GM18861 (cell line): ENCODE data around the gene PPT1.
"Not testable (repeated sequence)": the region's sequence is repeated elsewhere in the genome, so short reads cannot be mapped to it uniquely, and the experiment has no call there.

Experiments used
- ATAC-seq: cut with Tn5 transposase; IDR thresholded peaks from one replicate; pipeline ENCODE4 v1.9.1; 2021; ENCODE audit not compliant: unreplicated experiment

The PPT1 gene

DNA sequence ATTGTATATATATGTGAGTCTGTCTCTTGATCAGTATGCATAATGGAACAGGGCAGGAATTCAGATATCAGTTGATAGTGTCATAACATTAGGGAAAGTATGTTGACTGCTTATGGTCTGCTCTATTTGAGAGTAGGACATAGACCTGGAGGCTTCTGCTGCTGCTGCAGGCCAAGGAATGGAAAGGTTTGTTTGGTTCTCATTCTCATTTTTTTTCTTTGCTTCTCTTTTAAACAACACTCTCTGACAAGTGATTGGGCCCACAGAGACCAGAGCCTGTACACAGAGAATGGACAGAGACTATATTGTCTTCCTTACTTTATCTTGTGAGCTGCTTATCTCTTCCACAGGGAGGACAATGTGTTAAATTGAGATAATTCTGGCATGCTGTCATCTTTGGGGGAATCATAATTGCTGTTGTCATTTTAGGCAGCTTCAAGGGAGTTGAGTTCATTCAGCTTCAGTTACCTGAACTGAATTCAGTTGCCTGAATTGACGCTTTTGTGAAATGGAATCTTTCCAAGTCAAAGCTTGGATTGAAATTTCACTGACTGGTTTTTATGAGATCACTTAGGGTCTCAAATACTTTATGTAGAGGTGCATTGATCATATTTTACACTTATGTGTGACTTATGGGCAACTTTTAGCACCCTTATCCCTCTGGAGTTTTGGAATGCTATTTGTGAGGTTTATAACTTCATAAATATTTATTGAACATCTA lies 39.6 kb downstream of the PPT1 start:
- ATAC-seq = no peak

GRCh38 chr1:40056519-40057309 lies 40.3 kb downstream of the PPT1 start:
- no peak for ATAC-seq

GRCh38 chr1:40053138-40053887 lies 43.7 kb downstream of the PPT1 start:
- ATAC-seq = no peak

DNA sequence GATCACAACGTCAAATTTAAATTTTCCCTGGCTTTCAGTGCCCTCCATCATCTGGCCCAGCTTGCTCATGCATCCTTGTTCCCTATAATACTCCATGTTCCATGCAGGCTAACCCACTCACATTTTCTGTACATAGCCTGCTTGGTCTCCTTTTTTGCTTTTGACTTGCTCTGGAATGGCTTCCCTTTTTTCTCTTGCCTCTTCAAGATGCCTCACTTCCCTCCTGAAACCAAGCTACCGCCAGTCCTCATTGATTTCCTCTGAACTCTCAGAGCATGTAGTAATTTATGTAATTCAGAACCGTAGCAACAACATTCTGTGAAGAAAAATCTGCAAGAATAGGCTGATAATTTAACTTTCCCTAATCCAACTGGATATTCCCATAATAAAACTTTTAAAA lies 46.2 kb downstream of the PPT1 start:
- no peak for ATAC-seq

GRCh38 chr1:40049725-40050124 lies 47.3 kb downstream of the PPT1 start:
- no peak for ATAC-seq

DNA sequence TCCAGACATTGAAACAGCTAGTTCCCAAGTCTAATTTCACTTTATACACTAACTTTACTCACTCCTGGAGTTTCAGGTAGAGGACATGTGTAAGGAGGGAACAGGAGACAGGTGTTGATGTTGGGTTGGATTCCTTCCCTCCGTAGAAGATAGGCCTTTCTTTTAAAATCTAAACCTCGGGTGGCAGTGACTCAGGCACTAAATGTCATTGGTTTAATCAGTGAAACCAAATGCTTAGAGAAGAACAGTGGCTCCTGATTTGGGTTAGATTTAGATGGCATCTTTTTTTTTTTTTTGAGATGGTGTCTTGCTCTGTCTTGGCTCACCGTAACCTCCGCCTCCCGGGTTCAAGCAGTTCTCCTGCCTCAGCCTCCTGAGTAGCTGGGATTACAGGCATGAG lies 49.3 kb downstream of the PPT1 start:
- ATAC-seq = no peak

- ATAC-seq = no peak
Measured at GRCh38 chr1:40047276-40047675, 49.8 kb downstream of the PPT1 start.

DNA sequence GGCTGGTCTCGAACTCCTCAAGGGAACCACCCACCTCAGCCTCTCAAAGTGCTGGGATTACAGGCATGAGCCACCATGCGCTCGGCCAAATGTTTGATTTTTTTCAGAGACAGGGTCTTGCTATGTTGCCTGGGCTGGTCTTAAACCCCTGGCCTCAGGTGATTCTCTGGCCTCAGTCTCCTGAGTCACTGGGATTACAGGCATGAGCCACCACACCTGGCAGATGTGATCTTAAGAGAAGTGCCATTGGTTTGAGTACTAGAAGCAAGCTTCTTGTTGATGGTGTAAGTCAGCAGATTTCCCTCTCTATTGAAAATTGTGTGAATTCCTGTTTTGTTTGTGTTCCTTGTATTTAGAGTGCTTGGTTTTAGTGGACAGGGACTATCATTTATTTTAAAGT lies 51.3 kb downstream of the PPT1 start:
- ATAC-seq = no peak

GRCh38 chr1:40045182-40045581 lies 51.9 kb downstream of the PPT1 start:
- ATAC-seq = no peak

- no peak for ATAC-seq
Measured at GRCh38 chr1:40044110-40044509, 52.9 kb downstream of the PPT1 start.

DNA sequence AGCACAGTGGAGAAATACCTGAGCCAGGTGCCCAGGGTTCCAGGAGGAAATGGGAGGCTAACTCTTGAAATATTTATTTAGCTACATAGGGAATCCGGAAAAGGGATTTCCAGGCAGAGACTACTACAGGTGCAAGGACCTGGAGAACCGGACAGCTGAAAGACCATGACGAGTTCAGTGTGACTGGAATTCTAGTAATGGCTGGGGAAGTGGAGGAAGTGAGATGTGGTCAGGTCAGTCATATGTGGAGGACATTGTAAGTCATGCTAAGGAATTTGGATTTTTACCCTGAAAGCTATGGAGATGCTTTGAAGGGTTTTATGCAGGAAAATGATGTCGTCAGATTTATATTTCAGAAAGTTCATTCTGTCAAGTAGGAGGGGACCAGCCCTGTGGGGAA lies 54.7 kb downstream of the PPT1 start:
- no peak for ATAC-seq

DNA sequence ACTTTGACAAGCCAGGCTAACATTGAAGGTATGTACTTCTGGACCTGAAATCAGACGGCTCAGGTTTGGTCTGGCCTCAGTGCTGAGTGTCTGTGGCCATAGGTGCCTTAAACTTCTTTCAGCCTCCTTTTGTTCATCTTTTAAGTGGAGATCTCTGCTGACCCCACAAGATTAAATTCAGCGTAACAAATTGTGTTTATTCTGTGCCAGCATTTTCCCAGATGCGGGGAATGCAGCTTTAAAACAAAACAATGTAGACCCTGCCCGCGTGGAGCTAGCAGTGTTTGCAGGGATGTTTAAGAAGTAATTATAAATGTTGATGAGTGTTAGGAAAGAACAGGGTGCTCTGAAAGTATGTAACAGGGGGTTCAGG lies 55.6 kb downstream of the PPT1 start:
- ATAC-seq = no peak

DNA sequence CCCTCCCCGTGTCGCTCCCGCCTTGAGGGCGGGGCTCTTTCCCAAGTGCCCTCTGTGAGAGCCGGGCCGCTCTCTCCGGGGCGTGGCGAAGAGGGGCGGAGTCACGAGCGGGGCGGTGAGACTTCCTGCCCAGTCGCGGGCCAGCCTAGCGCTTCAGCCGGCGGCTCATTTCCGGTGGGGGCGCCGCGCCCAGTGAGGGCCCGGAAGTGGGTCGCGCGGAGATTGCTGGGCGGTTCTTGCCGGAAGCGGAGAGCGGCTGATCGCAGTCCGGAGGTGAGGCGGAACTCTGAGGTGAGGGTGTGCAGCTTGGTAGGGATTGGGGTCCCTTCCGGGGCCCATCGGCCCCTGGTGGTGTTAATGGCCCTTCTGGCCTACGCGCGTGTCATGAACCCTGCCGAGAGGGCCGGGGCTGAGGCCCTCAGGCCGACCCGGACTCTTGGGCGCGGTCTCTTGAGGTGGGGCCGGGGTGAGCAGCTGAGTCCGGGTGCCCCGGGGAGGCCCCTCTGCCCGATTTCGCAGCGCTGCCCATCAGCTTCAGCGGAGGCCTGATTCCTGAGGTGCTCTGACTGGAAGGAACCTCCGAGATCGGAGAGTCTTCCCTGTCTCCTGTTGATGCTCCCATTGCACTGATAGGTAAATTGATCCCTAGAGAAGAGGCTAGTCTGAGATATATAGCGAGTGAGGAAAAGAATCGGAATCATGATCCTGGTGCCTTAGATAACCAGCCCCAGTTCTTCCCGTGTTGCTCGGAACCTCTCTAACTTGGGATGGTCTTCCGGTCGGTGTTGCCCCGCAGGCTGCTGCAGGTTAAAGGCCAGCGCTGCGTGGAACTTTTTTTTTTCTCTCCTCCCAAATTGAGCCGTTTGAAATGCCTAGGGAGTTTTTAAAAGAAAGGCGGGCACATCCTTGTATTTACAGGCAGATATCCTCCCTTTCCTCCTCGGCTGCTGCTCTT lies 56.3 kb downstream of the PPT1 start, which contains the start of gene CAP1:
Gene CAP1, plus strand, starts transcription at position 219 of the 955 bp plus-strand sequence. CDS start 18,618 bp downstream, outside the sequence.
- peak; percentile 69 for ATAC-seq

DNA sequence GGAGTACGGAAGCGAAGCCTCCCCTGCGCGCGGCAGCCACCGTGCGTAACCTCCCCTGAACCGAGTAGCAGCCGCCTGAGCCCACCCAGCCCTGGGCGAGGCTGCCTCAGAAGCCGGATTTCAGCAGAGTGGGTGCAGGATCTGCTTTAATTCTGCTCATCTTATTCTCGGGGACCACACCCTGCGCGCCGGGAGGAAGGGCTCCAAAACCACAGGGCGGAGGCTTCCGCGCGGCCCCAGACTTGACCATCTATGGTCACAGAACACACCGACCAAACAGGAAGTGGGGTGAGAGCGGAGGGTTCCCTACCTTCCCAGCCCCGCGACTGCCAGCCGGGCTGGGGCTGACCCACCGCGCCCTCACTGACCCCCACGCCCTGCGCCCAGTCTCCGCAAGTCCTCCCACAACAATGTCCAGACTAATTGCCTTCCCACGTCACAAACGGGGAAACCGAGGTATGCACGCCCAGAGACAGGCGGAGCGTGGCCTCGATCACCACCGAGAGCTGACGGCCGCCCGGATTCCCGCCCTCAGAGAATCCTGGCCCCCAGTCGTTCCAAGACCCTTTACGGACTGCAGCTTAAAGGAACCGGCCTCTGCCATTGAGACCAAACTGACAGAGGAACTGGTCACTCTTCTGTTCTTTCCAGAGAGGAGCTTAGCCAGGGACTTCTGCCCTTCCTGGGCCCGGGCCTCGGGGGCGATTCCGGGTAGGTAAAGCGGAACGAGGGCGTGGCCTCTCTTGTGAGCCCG lies 57.1 kb downstream of the PPT1 start:
- peak; percentile 43 for ATAC-seq

GRCh38 chr1:40039245-40039756 lies 57.8 kb downstream of the PPT1 start:
- ATAC-seq = no peak

- no peak for ATAC-seq
Measured at GRCh38 chr1:40038697-40039096, 58.4 kb downstream of the PPT1 start.

DNA sequence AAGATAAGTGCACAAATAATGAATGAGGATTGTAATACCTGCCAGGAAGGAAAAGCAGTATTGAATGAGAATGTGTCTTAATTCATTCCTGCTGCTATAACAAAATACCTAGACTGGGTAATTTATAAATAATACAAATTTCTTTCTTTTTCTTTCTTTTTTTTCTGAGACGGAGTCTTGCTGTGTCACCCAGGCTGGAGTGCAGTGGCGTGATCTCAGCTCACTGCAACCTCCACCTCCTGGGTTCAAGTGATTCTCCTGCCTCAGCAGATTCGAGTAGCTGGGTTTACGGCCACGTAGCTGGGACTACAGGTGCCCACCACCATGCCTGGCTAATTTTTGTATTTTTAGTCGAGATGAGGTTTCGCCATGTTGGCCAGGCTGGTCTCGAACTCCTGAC lies 59.8 kb downstream of the PPT1 start:
- not testable (repeated sequence) for ATAC-seq

DNA sequence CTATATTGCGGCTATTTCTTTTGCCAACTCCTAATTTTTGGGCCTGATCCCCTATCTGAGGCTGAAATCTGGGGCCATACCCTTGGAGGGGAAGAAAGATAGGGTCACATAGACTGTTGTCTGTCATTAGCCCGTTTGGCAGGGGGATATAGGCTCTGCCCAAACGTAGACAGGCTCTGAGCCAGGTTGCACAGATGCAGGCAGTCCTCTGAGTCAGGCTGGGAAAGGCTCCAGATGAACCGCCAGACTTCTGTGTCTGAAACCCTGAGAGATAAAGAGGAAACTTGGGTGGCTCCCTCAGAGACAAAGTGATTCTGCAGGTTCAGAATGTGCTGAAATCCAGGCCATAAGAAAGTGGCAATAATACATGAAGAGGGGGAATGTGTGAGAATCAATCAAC lies 60.5 kb downstream of the PPT1 start:
- no peak for ATAC-seq

DNA sequence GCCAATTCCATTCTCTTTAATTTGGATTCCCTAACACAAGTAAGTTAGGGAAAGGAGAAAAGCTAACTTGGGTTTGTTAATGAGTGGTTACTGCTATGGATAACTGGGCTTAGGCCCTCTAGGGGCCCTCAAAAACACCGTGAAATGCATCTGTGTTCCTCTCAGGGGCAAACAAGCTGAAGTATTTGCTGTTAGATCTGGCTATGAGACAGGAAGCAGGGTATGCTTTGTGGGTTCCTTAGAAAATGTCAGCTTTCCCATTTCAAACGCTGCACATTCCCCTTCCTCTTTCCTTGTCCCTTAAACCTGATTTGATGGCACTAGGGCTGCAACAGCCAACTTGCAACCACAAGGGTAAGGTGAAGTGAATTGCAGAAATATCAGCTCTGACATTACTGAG lies 62.2 kb downstream of the PPT1 start:
- no peak for ATAC-seq
